GM13977 (cell line): ENCODE measurements around the gene ITPRID1.

Source experiments
- DNase-seq: peaks from one replicate; pipeline ENCODE4 v3.0.0; 2012; ENCODE audit warnings: low spot score
- in situ Hi-C: fragments of 300-500 bp; cut with MboI; formaldehyde crosslinking; loops from one replicate; pipeline ENCODE4 v1.12.0; 2022; ENCODE audit warnings: low sequenced_read_pairs, low pct_unique_long_range_greater_than_20kb, mixed read lengths, inconsistent platforms; ENCODE audit not compliant: unreplicated experiment
- TF ChIP-seq, protein P1 (sequence below): IDR thresholded peaks from 2 replicates; pipeline ENCODE4 v1.5.1; 2012; ENCODE audit warnings: mild to moderate bottlenecking, control low read depth; ENCODE audit not compliant: insufficient read depth; ENCODE audit errors: extremely low read depth, missing control alignments

The ITPRID1 gene

DNA sequence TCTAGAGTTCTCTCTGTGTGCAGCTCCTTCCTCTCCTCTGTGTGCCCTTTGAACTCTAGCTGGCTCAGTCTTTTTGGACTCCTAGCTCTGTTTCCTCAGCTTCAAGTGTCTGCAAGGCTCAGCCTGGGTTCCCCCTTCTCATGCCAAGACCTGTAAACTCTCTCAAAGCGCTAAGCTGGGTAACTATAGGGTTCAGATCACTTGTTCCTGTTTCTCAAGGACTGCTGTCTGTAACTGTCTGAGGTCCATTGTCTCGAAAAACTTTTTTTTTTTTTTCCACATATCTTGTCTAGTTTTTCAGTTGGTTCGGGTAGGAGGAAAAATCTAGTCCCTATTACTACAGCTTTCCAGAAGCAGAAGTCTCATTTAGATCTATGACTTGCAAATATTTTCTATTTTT, 126.5 kb downstream of the ITPRID1 start:
- in situ Hi-C loops = no loop called here
- DNase-seq = no peak
- TF ChIP-seq, protein P1, sequence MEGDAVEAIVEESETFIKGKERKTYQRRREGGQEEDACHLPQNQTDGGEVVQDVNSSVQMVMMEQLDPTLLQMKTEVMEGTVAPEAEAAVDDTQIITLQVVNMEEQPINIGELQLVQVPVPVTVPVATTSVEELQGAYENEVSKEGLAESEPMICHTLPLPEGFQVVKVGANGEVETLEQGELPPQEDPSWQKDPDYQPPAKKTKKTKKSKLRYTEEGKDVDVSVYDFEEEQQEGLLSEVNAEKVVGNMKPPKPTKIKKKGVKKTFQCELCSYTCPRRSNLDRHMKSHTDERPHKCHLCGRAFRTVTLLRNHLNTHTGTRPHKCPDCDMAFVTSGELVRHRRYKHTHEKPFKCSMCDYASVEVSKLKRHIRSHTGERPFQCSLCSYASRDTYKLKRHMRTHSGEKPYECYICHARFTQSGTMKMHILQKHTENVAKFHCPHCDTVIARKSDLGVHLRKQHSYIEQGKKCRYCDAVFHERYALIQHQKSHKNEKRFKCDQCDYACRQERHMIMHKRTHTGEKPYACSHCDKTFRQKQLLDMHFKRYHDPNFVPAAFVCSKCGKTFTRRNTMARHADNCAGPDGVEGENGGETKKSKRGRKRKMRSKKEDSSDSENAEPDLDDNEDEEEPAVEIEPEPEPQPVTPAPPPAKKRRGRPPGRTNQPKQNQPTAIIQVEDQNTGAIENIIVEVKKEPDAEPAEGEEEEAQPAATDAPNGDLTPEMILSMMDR = no peak

DNA sequence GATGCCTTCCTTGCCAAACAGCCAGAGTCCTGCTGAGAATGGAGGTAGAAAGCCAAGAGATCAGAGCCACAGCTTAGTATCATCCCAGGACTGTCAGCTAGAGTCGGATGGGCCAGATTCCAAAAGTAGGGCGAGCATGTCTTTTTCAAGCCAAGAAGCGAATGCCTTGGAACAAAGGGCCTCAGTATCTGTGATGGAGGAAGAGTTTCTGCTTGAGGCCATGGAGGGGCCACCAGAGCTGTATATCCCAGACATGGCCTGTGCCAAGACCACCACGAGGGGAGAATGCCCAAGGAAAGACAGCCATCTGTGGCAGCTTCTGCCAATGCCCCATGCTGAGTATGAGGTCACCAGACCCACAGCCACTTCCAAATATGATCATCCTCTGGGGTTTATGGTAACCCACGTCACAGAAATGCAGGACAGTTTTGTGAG, 128.8 kb downstream of the ITPRID1 start:
- TF ChIP-seq, protein P1 = no peak
- DNase-seq = no peak
- in situ Hi-C loops = no loop called here

DNA sequence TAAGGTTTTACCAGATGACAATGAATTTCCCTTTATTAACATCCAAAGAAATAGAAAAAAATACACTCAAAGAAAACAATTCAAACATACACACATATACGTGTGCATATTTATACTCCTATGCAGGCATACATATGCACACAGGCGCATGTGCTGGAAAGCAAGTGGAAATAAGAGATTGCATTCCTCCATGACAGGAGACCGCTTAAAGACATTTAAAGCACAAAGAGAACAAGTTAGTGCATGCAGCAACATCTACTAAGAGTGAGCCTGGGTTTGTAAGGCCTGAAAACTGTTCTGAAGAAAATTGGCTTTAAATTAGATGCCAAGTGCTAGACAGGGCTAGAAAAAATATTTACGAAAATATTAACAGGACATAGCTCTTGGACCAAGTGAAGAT, 133.1 kb downstream of the ITPRID1 start:
- TF ChIP-seq, protein P1 = no peak

DNA sequence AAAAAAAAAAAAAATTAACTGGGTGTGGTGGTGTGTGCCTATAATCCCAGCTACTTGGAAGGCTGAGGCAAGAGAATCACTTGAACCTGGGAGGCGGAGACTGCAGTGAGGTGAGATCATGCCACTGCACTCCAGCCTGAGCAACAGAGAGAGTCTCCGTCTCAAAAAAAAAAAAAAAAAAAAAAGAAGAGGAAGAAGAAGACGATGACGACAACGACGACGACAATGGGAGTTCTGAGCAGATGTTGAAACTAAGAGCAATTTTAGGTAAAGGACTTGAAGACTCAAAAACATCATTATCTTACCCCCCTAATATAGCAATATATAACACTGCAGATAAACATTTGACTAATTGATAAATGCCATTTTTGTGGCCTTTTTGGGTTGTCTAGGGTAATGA, 133.6 kb downstream of the ITPRID1 start:
- TF ChIP-seq, protein P1 = no peak
- DNase-seq = no peak
- in situ Hi-C loops = no loop called here

More for the DNA sequence above, 133.1 kb downstream of the ITPRID1 start:
- in situ Hi-C loops = no loop called here
- no peak for DNase-seq

DNA sequence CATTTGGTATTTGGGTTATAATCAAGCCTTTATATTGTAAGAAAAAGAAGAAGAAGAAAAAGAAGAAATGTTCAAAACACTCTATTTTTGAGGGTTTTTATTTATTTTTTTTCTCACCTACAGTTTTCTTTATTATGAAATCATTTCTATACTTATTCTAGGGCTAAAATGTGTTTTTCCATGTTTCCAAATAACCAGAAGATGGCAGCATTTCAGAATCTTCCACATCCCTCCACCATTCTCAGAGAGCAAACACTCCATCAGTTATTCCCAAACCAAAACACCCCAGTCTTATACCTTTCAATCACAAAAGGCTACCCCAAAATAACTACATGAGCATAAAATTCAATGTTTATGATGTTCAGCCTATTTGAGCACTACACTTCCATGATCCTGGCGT, 134.4 kb downstream of the ITPRID1 start:
- in situ Hi-C loops = no loop called here
- TF ChIP-seq, protein P1 = peak; percentile 12
- DNase-seq = no peak

DNA sequence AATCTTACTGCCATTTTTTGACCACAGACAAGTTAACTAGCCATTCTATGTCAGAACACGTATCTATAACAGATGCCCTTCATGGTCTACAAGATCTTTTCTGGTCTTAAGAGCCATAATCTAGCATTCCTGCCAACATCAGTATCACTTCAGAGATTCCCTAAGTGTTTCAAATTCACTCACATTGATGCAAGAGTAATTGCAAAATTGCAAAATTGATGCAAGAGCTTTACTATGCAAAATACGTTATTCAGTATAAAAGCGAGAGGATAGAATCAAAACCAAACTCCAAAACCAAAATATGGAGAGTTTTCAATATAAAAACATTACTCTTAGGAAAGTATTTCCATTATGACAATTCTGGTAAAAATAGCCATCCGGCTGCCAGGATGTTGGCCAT, 135.0 kb downstream of the ITPRID1 start:
- in situ Hi-C loops = no loop called here
- TF ChIP-seq, protein P1 = no peak

More for the DNA sequence above, 135.0 kb downstream of the ITPRID1 start:
- no peak for DNase-seq
